OCI-LY1 (cell line): Measurements from ENCODE around the gene ARHGAP24.

Experiments
- H2AFZ ChIP-seq: fragments of 200-600 bp; sonication (generic), shearing (Covaris generic); 2 replicates; pipeline ENCODE4 v1.6.0; 2014; ENCODE audit warnings: antibody characterized with exemption, mild to moderate bottlenecking, low read length
- H3F3A ChIP-seq: fragments of 200-600 bp; sonication (generic), shearing (Covaris generic); 2 replicates; pipeline ENCODE4 v1.6.0; 2014; ENCODE audit warnings: mild to moderate bottlenecking, antibody characterized with exemption, low read length, moderate library complexity; ENCODE audit not compliant: insufficient read depth
- H3K27ac ChIP-seq: fragments of 200-600 bp; sonication (generic); 2 replicates; pipeline ENCODE4 v1.5.1; 2014; ENCODE audit warnings: low read length, mixed run types, mild to moderate bottlenecking, low read depth; ENCODE audit not compliant: poor library complexity, severe bottlenecking
- H3K27me3 ChIP-seq: fragments of 200-600 bp; sonication (generic); 2 replicates; pipeline ENCODE4 v1.6.0; 2014; ENCODE audit warnings: antibody characterized with exemption, mild to moderate bottlenecking, low read length, moderate library complexity; ENCODE audit not compliant: insufficient read depth
- H3K36me3 ChIP-seq: fragments of 200-600 bp; sonication (generic); 2 replicates; pipeline ENCODE4 v1.6.1; 2014; ENCODE audit warnings: mild to moderate bottlenecking, antibody characterized with exemption, low read length, moderate library complexity, mixed read lengths; ENCODE audit not compliant: insufficient read depth
- H3K4me1 ChIP-seq: fragments of 200-600 bp; sonication (generic); 2 replicates; pipeline ENCODE4 v1.5.1; 2014; ENCODE audit warnings: mild to moderate bottlenecking, low read length, moderate library complexity; ENCODE audit not compliant: insufficient read depth, severe bottlenecking
- H3K4me2 ChIP-seq: fragments of 200-600 bp; sonication (generic), shearing (Covaris generic); 2 replicates; pipeline ENCODE4 v1.6.1; 2014; ENCODE audit warnings: low read length
- H3K4me3 ChIP-seq: fragments of 200-600 bp; sonication (generic); 2 replicates; pipeline ENCODE4 v1.5.1; 2014; ENCODE audit warnings: low read length, low read depth, mild to moderate bottlenecking, mixed read lengths; ENCODE audit not compliant: poor library complexity, severe bottlenecking
- H3K79me2 ChIP-seq: fragments of 200-600 bp; shearing (Covaris generic); 2 replicates; pipeline ENCODE4 v1.6.1; 2016; ENCODE audit warnings: mixed run types, low read length, mixed read lengths; ENCODE audit not compliant: insufficient read depth
- H3K9ac ChIP-seq: fragments of 200-600 bp; sonication (generic), shearing (Covaris generic); 2 replicates; pipeline ENCODE4 v1.6.1; 2014; ENCODE audit warnings: mild to moderate bottlenecking, low read length, mixed read lengths
- H3K9me2 ChIP-seq: fragments of 200-600 bp; sonication (generic), shearing (Covaris generic); 2 replicates; pipeline ENCODE4 v1.6.1; 2014; ENCODE audit warnings: low read depth, mild to moderate bottlenecking, low read length, mixed read lengths
- H3K9me3 ChIP-seq: fragments of 200-600 bp; shearing (Covaris generic); 2 replicates; pipeline ENCODE4 v1.6.1; 2014; ENCODE audit warnings: low read length, mixed read lengths
- H4K20me1 ChIP-seq: fragments of 200-600 bp; sonication (generic), shearing (Covaris generic); 2 replicates; pipeline ENCODE4 v1.6.0; 2016; ENCODE audit warnings: mild to moderate bottlenecking, low read length; ENCODE audit not compliant: insufficient read depth
- CTCF ChIP-seq: fragments of 200-600 bp; sonication (generic), shearing (Covaris generic); IDR thresholded peaks from 2 replicates; pipeline ENCODE4 v1.5.1; 2017; ENCODE audit warnings: mild to moderate bottlenecking, antibody characterized with exemption, low read length, moderate library complexity, mixed read lengths
- EZH2 ChIP-seq: fragments of 200-600 bp; sonication (generic), shearing (Covaris generic); IDR thresholded peaks from 2 replicates; pipeline ENCODE4 v1.8.0; 2017; ENCODE audit warnings: borderline replicate concordance, mixed run types, mild to moderate bottlenecking, antibody characterized with exemption, low read length, moderate library complexity, mixed read lengths

Gene ARHGAP24

DNA sequence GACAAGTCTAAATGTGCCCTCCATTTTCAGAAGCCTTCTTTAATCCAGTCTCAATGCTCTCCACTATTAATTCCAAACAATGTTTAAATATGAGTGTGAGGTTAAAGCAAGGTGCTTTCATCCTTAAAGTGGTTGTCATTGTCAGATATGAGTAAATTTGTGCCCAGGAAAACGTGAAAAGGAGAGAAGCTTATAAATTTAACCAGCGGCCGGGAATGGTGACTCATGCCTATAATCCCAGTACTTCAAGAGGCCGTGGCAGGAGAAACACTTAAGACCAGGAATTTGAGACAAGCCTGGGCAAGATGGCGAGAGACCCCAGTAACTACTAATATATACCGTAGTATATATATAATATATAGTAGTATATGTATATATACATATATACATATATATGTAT is 270.0 kb downstream of the ARHGAP24 start:
- H3K9me2 ChIP-seq, result no peaks in the 10 kb centered on the region
- no peaks in the 10 kb centered on the region for H3K9me3 ChIP-seq
- no peaks in the 10 kb centered on the region for H4K20me1 ChIP-seq
- peaks cover 98% of the 10 kb centered on the region for H3K4me1 ChIP-seq
- no peak overlapping the region for H3K4me3 ChIP-seq
- TF ChIP-seq EZH2 (no peak), CTCF (no peak)
- H3K27me3 ChIP-seq, result no peaks in the 10 kb centered on the region
- peaks cover 12% of the 10 kb centered on the region; the same call in 1 of the 2 replicates for H3K79me2 ChIP-seq
- no peak overlapping the region for H2AFZ ChIP-seq
- H3K9ac ChIP-seq, result no peak overlapping the region
- peak overlapping the region; percentile 77 for H3K27ac ChIP-seq
- H3F3A ChIP-seq, result peaks cover 9% of the 10 kb centered on the region; the same call in 1 of the 2 replicates
- no peaks in the 10 kb centered on the region for H3K36me3 ChIP-seq
- H3K4me2 ChIP-seq, result no peak overlapping the region

DNA sequence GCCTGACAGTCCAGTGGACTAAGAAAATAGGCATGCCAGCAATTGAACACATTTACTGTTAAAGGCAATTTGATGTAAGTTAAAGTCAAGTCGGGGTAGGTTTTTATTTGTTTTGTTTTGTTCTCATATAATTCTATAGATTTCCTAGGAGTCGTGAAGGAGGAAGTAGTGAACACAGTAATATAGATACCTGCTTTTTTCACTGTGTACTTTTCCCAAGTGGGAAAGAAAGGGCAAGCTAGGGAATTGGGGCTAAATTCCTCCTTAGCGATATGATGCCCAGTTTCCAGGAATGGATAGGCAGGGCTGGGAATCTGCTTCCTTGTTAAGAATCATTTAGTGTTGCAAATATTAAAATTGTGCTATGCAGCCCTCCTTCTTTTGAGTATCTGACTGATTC is 271.0 kb downstream of the ARHGAP24 start:
- Histone ChIP-seq H3K4me1 (peaks cover 92% of the 10 kb centered on the region), H3K4me3 (no peak overlapping the region), H3K9ac (peak overlapping the region; percentile 30), H3K27me3 (no peaks in the 10 kb centered on the region), H4K20me1 (no peaks in the 10 kb centered on the region), H3K9me3 (no peaks in the 10 kb centered on the region), H3K27ac (peak overlapping the region; percentile 89), H2AFZ (no peak overlapping the region), H3K4me2 (peak overlapping the region; percentile 35; the same call in 1 of the 2 replicates), H3K79me2 (peaks cover 13% of the 10 kb centered on the region; the same call in 1 of the 2 replicates), H3K36me3 (peaks cover 4% of the 10 kb centered on the region; the same call in 1 of the 2 replicates), H3F3A (peaks cover 9% of the 10 kb centered on the region; the same call in 1 of the 2 replicates), H3K9me2 (no peaks in the 10 kb centered on the region)
- TF ChIP-seq CTCF, result no peak
- no peak for TF ChIP-seq EZH2

GRCh38 chr4:85747882-85748491 is 273.0 kb downstream of the ARHGAP24 start:
- Histone ChIP-seq H3K36me3 (peaks cover 22% of the 10 kb centered on the region), H3F3A (peaks cover 9% of the 10 kb centered on the region; the same call in 1 of the 2 replicates), H2AFZ (no peak overlapping the region), H4K20me1 (no peaks in the 10 kb centered on the region), H3K27ac (peak overlapping the region; percentile 89), H3K9ac (peak overlapping the region; percentile 54), H3K4me2 (peak overlapping the region; percentile 22; the same call in 1 of the 2 replicates), H3K27me3 (no peaks in the 10 kb centered on the region), H3K4me3 (no peak overlapping the region), H3K4me1 (peaks cover 88% of the 10 kb centered on the region), H3K79me2 (peaks cover 14% of the 10 kb centered on the region), H3K9me3 (no peaks in the 10 kb centered on the region), H3K9me2 (no peaks in the 10 kb centered on the region)
- TF ChIP-seq EZH2 (no peak), CTCF (peak; percentile 91)
